ENCODE results near the gene MOV10. TPM values are rescaled to one million over a fixed set of nuclear protein-coding genes. Genes with fewer than 3 reads are reported as not detected.
A peak's percentile ranks its signal among the peaks of the same experiment; 100 is the strongest.

MOV10 gene
- total RNA-seq, 6 donors from 2014 or later: 26.5 to 161 (median 56.0) TPM

DNA sequence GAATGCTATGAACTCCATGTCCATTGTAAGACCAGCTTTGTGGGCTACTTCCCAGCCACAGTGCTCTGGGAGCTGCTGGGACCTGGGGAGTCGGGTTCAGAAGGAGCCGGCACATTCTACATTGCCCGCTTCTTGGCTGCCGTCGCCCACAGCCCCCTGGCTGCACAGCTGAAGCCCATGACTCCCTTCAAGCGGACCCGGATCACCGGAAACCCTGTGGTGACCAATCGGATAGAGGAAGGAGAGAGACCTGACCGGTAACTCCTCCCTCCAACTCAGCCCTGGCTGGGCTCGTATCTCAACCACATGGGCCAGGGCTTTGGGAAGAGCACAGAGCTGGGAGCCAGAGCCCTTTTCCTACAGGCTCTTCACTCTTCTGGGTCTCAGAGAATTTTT lies 15.4 kb downstream of the MOV10 start:
- H3K27me3 ChIP-seq: no peaks in the 10 kb centered on the region
- WGBS, 2 donors: 93 to 100% methylated on average over 3 to 11 of the region's 11 CpGs
- no peak overlapping the region for H3K4me3 ChIP-seq
- no peak for DNase-seq
- H3K9me3 ChIP-seq: no peaks in the 10 kb centered on the region
- no peak overlapping the region for H3K27ac ChIP-seq
- TF ChIP-seq POLR2A (IDR thresholded peaks at IDR 0.05): no peak
- TF ChIP-seq EP300 (IDR thresholded peaks at IDR 0.05): no peak
- TF ChIP-seq, protein P1, sequence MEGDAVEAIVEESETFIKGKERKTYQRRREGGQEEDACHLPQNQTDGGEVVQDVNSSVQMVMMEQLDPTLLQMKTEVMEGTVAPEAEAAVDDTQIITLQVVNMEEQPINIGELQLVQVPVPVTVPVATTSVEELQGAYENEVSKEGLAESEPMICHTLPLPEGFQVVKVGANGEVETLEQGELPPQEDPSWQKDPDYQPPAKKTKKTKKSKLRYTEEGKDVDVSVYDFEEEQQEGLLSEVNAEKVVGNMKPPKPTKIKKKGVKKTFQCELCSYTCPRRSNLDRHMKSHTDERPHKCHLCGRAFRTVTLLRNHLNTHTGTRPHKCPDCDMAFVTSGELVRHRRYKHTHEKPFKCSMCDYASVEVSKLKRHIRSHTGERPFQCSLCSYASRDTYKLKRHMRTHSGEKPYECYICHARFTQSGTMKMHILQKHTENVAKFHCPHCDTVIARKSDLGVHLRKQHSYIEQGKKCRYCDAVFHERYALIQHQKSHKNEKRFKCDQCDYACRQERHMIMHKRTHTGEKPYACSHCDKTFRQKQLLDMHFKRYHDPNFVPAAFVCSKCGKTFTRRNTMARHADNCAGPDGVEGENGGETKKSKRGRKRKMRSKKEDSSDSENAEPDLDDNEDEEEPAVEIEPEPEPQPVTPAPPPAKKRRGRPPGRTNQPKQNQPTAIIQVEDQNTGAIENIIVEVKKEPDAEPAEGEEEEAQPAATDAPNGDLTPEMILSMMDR (IDR thresholded peaks at IDR 0.05): no peak
- TF ChIP-seq POLR2AphosphoS5 (IDR thresholded peaks at IDR 0.05): no peak
- no peak for ATAC-seq (ENCODE audit: low FRiP score in 2 of 2)
- peaks cover 0 to 7% (median 0%) of the 10 kb centered on the region in 4 donors for H3K4me1 ChIP-seq
- H3K36me3 ChIP-seq: peaks cover 6 to 58% (median 36%) of the 10 kb centered on the region in 4 donors

GRCh38 chr1:112692681-112693080 lies 18.2 kb downstream of the MOV10 start:
- ATAC-seq (ENCODE audit: low FRiP score in 2 of 2): no peak
- H3K27ac ChIP-seq: no peak overlapping the region
- H3K27me3 ChIP-seq: no peaks in the 10 kb centered on the region
- peaks cover 0 to 4% (median 0%) of the 10 kb centered on the region in 4 donors for H3K4me1 ChIP-seq
- no peak for TF ChIP-seq POLR2AphosphoS5 (IDR thresholded peaks at IDR 0.05)
- TF ChIP-seq EP300 (IDR thresholded peaks at IDR 0.05): no peak
- TF ChIP-seq, protein P1 (IDR thresholded peaks at IDR 0.05): no peak
- no peak for TF ChIP-seq POLR2A (IDR thresholded peaks at IDR 0.05)
- no peak overlapping the region for H3K4me3 ChIP-seq
- no peak for DNase-seq
- 91 to 96% methylated on average over 4 to 5 of the region's 5 CpGs for WGBS, 2 donors
- H3K9me3 ChIP-seq: no peaks in the 10 kb centered on the region
- H3K36me3 ChIP-seq: peaks cover 8 to 86% (median 52%) of the 10 kb centered on the region in 4 donors

DNA sequence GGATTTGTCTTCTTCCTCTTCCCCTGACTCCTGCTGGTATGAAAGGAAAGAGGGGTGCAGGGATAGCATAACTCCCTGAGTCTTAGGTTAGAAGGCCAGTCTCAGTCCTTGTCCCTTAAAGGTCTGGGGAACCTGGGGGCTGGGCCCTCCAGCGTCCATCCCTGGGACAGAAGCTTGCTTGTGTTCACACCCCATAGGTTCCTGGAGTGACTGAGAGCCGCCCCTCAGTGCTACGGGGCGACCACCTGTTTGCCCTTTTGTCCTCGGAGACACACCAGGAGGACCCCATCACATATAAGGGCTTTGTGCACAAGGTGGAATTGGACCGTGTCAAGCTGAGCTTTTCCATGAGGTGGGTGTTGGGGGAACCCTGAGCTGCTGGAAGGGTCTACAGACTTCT lies 19.4 kb downstream of the MOV10 start:
- no peaks in the 10 kb centered on the region for H3K9me3 ChIP-seq
- H3K27ac ChIP-seq: no peak overlapping the region
- H3K27me3 ChIP-seq: no peaks in the 10 kb centered on the region
- WGBS, 2 donors: 86 to 99% methylated on average over 6 of the region's 6 CpGs
- peaks cover 2 to 10% (median 6%) of the 10 kb centered on the region in 4 donors for H3K4me1 ChIP-seq
- no peak overlapping the region for H3K4me3 ChIP-seq
- H3K36me3 ChIP-seq: peaks cover 8 to 97% (median 56%) of the 10 kb centered on the region in 4 donors
- DNase-seq (no peak), ATAC-seq (ENCODE audit: low FRiP score in 2 of 2) (no peak)
- no peak for TF ChIP-seq POLR2AphosphoS5 (IDR thresholded peaks at IDR 0.05)
- no peak for TF ChIP-seq POLR2A (IDR thresholded peaks at IDR 0.05)
- TF ChIP-seq, protein P1 (IDR thresholded peaks at IDR 0.05): no peak
- no peak for TF ChIP-seq EP300 (IDR thresholded peaks at IDR 0.05)

- no peak overlapping the region for H3K4me3 ChIP-seq
- peaks cover 8 to 99% (median 56%) of the 10 kb centered on the region in 4 donors for H3K36me3 ChIP-seq
- peaks cover 8 to 16% (median 12%) of the 10 kb centered on the region in 4 donors for H3K4me1 ChIP-seq
- no peak for TF ChIP-seq EP300 (IDR thresholded peaks at IDR 0.05)
- no peak for TF ChIP-seq POLR2AphosphoS5 (IDR thresholded peaks at IDR 0.05)
- TF ChIP-seq, protein P1 (IDR thresholded peaks at IDR 0.05): no peak
- TF ChIP-seq POLR2A (IDR thresholded peaks at IDR 0.05): no peak
- no peaks in the 10 kb centered on the region for H3K27me3 ChIP-seq
- no peaks in the 10 kb centered on the region for H3K9me3 ChIP-seq
- no peak for ATAC-seq (ENCODE audit: low FRiP score in 2 of 2)
- no peak overlapping the region for H3K27ac ChIP-seq
- 87 to 89% methylated on average over 7 to 14 of the region's 15 CpGs for WGBS, 2 donors
- DNase-seq: peak in 1 of 2 donors; percentile 50
Measured at GRCh38 chr1:112694363-112694929, 20.0 kb downstream of the MOV10 start.

DNA sequence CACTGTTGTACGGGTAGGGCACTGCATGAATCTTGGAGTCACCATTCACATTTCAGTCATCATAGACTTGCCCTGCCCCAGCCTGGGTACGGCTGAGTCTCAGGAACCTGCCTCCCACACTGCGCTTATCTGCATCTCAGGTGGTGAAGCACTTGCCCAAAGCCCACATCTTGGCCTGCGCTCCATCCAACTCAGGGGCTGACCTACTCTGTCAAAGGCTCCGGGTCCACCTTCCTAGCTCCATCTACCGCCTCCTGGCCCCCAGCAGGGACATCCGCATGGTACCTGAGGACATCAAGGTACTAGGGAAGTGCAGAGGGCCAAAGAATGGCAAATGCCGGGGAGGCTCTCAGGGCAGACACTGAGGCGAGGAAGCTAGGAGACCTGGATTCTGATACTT lies 20.8 kb downstream of the MOV10 start:
- DNase-seq: no peak
- H3K36me3 ChIP-seq: peaks cover 5 to 98% (median 52%) of the 10 kb centered on the region in 4 donors

More for the DNA sequence above, 20.8 kb downstream of the MOV10 start:
- Histone ChIP-seq H3K4me3 (no peak overlapping the region), H3K27ac (no peak overlapping the region), H3K9me3 (no peaks in the 10 kb centered on the region), H3K27me3 (no peaks in the 10 kb centered on the region), H3K4me1 (peaks cover 17 to 20% (median 19%) of the 10 kb centered on the region in 4 donors)
- ATAC-seq (ENCODE audit: low FRiP score in 2 of 2): no peak
- TF ChIP-seq, protein P1 (IDR thresholded peaks at IDR 0.05): no peak
- TF ChIP-seq POLR2A (IDR thresholded peaks at IDR 0.05) (no peak), EP300 (IDR thresholded peaks at IDR 0.05) (no peak), POLR2AphosphoS5 (IDR thresholded peaks at IDR 0.05) (no peak)
- 96 to 97% methylated on average over 8 to 9 of the region's 9 CpGs for WGBS, 2 donors
